Kidney (tissue), 14 donors: ENCODE data around the gene SLC46A3. TPM values are rescaled to one million over a fixed set of nuclear protein-coding genes. Genes with fewer than 3 reads are reported as not detected.
"Not testable (repeated sequence)": the region's sequence is repeated elsewhere in the genome, so short reads cannot be mapped to it uniquely, and the experiment has no call there.

Source experiments
- DNase-seq, 5 donors: peaks; one replicate each; pipeline ENCODE4 v3.0.0-alpha.2; 2013 to 2020
- FAIRE-seq: peaks from 2 replicates; lab custom pipeline; 2012; peaks lifted over from hg19 to GRCh38; lab: Jason Lieb, UNC
- H3K27ac ChIP-seq, 2 donors: one replicate each; pipeline ENCODE4 v1.7.0; 2013; ENCODE audit warnings: low read depth in 2 of 2, low read length in 2 of 2, inconsistent platforms in 1 of 2
- H3K27me3 ChIP-seq: one replicate; pipeline ENCODE4 v1.7.1; 2013; ENCODE audit warnings: low read length, inconsistent platforms; ENCODE audit not compliant: control insufficient read depth, insufficient read depth
- H3K36me3 ChIP-seq, 3 donors: one replicate each; pipeline versions ENCODE4 v1.7.0 to v1.7.1; 2013; ENCODE audit warnings: low read length in 3 of 3, control low read depth in 1 of 3, inconsistent platforms in 1 of 3; ENCODE audit not compliant: insufficient read depth in 3 of 3, control insufficient read depth in 2 of 3
- H3K4me1 ChIP-seq, 3 donors: one replicate each; pipeline versions ENCODE4 v1.7.0 to v1.7.1; 2013; ENCODE audit warnings: low read length in 3 of 3, inconsistent platforms in 1 of 3, low read depth in 1 of 3; ENCODE audit not compliant: control insufficient read depth in 2 of 3, insufficient read depth in 2 of 3
- H3K4me3 ChIP-seq, 3 donors: one replicate each; pipeline versions ENCODE4 v1.7.0 to v1.8.1; 2013; ENCODE audit warnings: low read length in 3 of 3, control low read depth in 1 of 3, inconsistent platforms in 1 of 3
- H3K9ac ChIP-seq, 3 donors: one replicate each; pipeline versions ENCODE4 v1.7.0 to v1.7.1; 2013; ENCODE audit warnings: low read length in 3 of 3, control low read depth in 1 of 3, inconsistent platforms in 1 of 3
- H3K9me3 ChIP-seq, 3 donors: one replicate each; pipeline versions ENCODE4 v1.7.0 to v1.7.1; 2013; ENCODE audit warnings: low read length in 3 of 3, control low read depth in 1 of 3, inconsistent platforms in 1 of 3; ENCODE audit not compliant: control insufficient read depth in 2 of 3, insufficient read depth in 1 of 3
- CTCF ChIP-seq: IDR thresholded peaks from 3 replicates; pipeline ENCODE4 v1.5.1; 2012; ENCODE audit warnings: mild to moderate bottlenecking, moderate library complexity, borderline replicate concordance; ENCODE audit not compliant: insufficient read depth; ENCODE audit errors: extremely low read depth
- intact Hi-C: fragments of 100-400 bp; cut with DNase I; formaldehyde crosslinking; loops from one replicate; pipeline ENCODE4 v1.11.1; 2022
- polyA plus RNA-seq: library from polyadenylated mRNA; stranded (reverse); fragments of 350-450 nt; fragmentation: Illumina TruSeq; extraction: RNeasy Lipid Tissue Mini Kit (QIAGEN cat#74804); gene quantifications from one replicate; pipeline ENCODE4 v1.2.3, GENCODE V29; 2014; ENCODE audit warnings: low read depth, low replicate concordance; ENCODE audit not compliant: insufficient read depth
- total RNA-seq: library from RNA; stranded (reverse); fragmentation: NEBNext Ultra II Directional; extraction: Animal tissue kit (Norgen Biotek cat#: 25700); gene quantifications from one replicate; pipeline ENCODE4 v1.2.1, GENCODE V29; 2021
- donor health status: control.
- donor health status: control.
- donor health status: control.
- donor health status: control.
- donor health status: control.
- donor health status: DM: yes; HTN: yes; CAD: no.
- donor health status: Normal renal cell carcinoma (clear cell type).

Gene SLC46A3
- total and polyA plus RNA-seq, 2 donors from 2014 or later = 16.7 to 30.0 TPM

GRCh38 chr13:28685892-28686291 lies 32.9 kb downstream of the SLC46A3 start:
- no peak overlapping the region for H3K27ac ChIP-seq
- no peaks in the 10 kb centered on the region for H3K4me1 ChIP-seq
- no peak for TF ChIP-seq CTCF
- no peaks in the 10 kb centered on the region for H3K9me3 ChIP-seq
- no peak for FAIRE-seq
- no peak for DNase-seq
- no peak overlapping the region for H3K4me3 ChIP-seq
- intact Hi-C loops = no loop called here
- no peaks in the 10 kb centered on the region for H3K36me3 ChIP-seq
- H3K9ac ChIP-seq = no peak overlapping the region
- H3K27me3 ChIP-seq = no peaks in the 10 kb centered on the region

GRCh38 chr13:28685114-28685513 lies 33.7 kb downstream of the SLC46A3 start:
- no peak for FAIRE-seq

GRCh38 chr13:28684257-28684656 lies 34.5 kb downstream of the SLC46A3 start:
- DNase-seq (peak in 4 of 5 donors; percentile 18 to 52 (median 21)), FAIRE-seq (no peak)
- Histone ChIP-seq H3K9ac (no peak overlapping the region), H3K9me3 (no peaks in the 10 kb centered on the region), H3K36me3 (no peaks in the 10 kb centered on the region), H3K4me3 (no peak overlapping the region), H3K27me3 (no peaks in the 10 kb centered on the region), H3K4me1 (no peaks in the 10 kb centered on the region), H3K27ac (no peak overlapping the region)
- intact Hi-C loops = no loop called here
- no peak for TF ChIP-seq CTCF

More at GRCh38 chr13:28685114-28685513, 33.7 kb downstream of the SLC46A3 start:
- no peak for TF ChIP-seq CTCF
- Histone ChIP-seq H3K36me3 (no peaks in the 10 kb centered on the region), H3K4me3 (no peak overlapping the region), H3K27ac (no peak overlapping the region), H3K9me3 (no peaks in the 10 kb centered on the region), H3K4me1 (no peaks in the 10 kb centered on the region), H3K27me3 (no peaks in the 10 kb centered on the region), H3K9ac (no peak overlapping the region)
- DNase-seq = no peak
- intact Hi-C loops = no loop called here

GRCh38 chr13:28683169-28683568 lies 35.6 kb downstream of the SLC46A3 start:
- H3K9ac ChIP-seq, DNase-seq, FAIRE-seq: not testable (repeated sequence)

More at GRCh38 chr13:28683169-28683568, 35.6 kb downstream of the SLC46A3 start:
- H3K36me3 ChIP-seq, H3K4me3 ChIP-seq, H3K27ac ChIP-seq, H3K4me1 ChIP-seq, H3K9me3 ChIP-seq, H3K27me3 ChIP-seq, intact Hi-C loops: not testable (repeated sequence)
